GM12878 (cell line): ENCODE measurements around the gene VIT.

Source experiments
- CREB1 ChIP-seq: IDR thresholded peaks from 2 replicates; pipeline ENCODE4 v1.6.1; 2012; ENCODE audit warnings: low read depth, mild to moderate bottlenecking, inconsistent platforms
- CTCF ChIP-seq, 3 experiments: IDR thresholded peaks in 2 of 3; conservative IDR thresholded peaks in 1 of 3; 2 replicates each; pipeline ENCODE4 v1.5.1; 2011; ENCODE audit warnings: low read depth in 3 of 3, low read length in 3 of 3, mild to moderate bottlenecking in 3 of 3, control low read depth in 2 of 3, moderate library complexity in 2 of 3, inconsistent platforms in 1 of 3, mixed read lengths in 1 of 3; ENCODE audit not compliant: control insufficient read depth in 2 of 3, insufficient read depth in 1 of 3; ENCODE audit errors: extremely low read depth in 1 of 3
- NBN ChIP-seq: fragments of 450-650 bp; IDR thresholded peaks from 2 replicates; pipeline ENCODE4 v1.6.1; 2016
- PKNOX1 ChIP-seq: fragments of 450-650 bp; IDR thresholded peaks from 2 replicates; pipeline ENCODE4 v1.6.1; 2016; ENCODE audit warnings: mild to moderate bottlenecking
- RAD21 ChIP-seq: IDR thresholded peaks from 2 replicates; pipeline ENCODE4 v1.6.1; 2011; ENCODE audit warnings: mild to moderate bottlenecking, low read depth, low read length, moderate library complexity; ENCODE audit not compliant: insufficient read depth
- REST ChIP-seq: IDR thresholded peaks from 2 replicates; pipeline ENCODE4 v1.6.1; 2012; ENCODE audit warnings: mild to moderate bottlenecking, low read depth, low read length
- USF2 ChIP-seq: IDR thresholded peaks from 2 replicates; pipeline ENCODE4 v1.6.1; 2011; ENCODE audit warnings: low read depth, low read length, improper control_type of control experiment, borderline replicate concordance
- YBX1 ChIP-seq: fragments of 450-650 bp; IDR thresholded peaks from 2 replicates; pipeline ENCODE4 v1.6.1; 2016; ENCODE audit warnings: antibody characterized with exemption
- YY1 ChIP-seq: IDR thresholded peaks from 2 replicates; pipeline ENCODE4 v1.6.1; 2011; ENCODE audit warnings: low read depth, mild to moderate bottlenecking, low read length
- ZBTB4 ChIP-seq: fragments of 450-650 bp; formaldehyde crosslinking; IDR thresholded peaks from 2 replicates; pipeline ENCODE4 v1.4.0; 2022; ENCODE audit warnings: mild to moderate bottlenecking, moderate library complexity

- TF ChIP-seq YBX1 (no peak), REST (no peak), YY1 (no peak), NBN (no peak), CTCF (IDR thresholded peaks at IDR 0.05 in 2 of 3, conservative IDR thresholded peaks at IDR 0.05 in 1 of 3; ENCODE audit: control insufficient read depth in 2 of 3, extremely low read depth in 1 of 3, insufficient read depth in 1 of 3, low read depth in 3 of 3, low read length in 3 of 3) (no peak), CREB1 (no peak), PKNOX1 (no peak), USF2 (no peak), ZBTB4 (CRISPR knock-in tag) (no peak), RAD21 (no peak)
Measured at GRCh38 chr2:36798724-36799123, 102.2 kb downstream of the VIT start.
